Endometrial microvascular endothelial cells (primary cell): Measurements from ENCODE around the gene ATMIN. TPM values are rescaled to one million over a fixed set of nuclear protein-coding genes. Genes with fewer than 3 reads are reported as not detected.

Experiments
- in situ Hi-C: cut with HindIII; loops from 2 replicates; pipeline ENCODE4 v1.10.0; 2017; ENCODE audit warnings: low sequenced_read_pairs, low pct_unique_long_range_greater_than_20kb; ENCODE audit errors: inconsistent ontology term
- total RNA-seq: library from RNA; depleted of rRNA; stranded (reverse); fragments of >200 nt; gene quantifications from one replicate; pipeline ENCODE4 v1.2.3, GENCODE V29; 2015; ENCODE audit errors: inconsistent ontology term

Gene ATMIN
- total RNA-seq, 1 donor from 2014 or later = 26.9 TPM

- in situ Hi-C loops = no loop called here
These were observed 61.1 kb downstream of the ATMIN start for GRCh38 chr16:81096715-81097208.

Other genes with a start within 250 kb of the ATMIN start
- gene CDYL2, start 231.2 kb upstream of the ATMIN start, total RNA-seq = 17.6 TPM
- 84.9 TPM for gene CMC2, start 29.0 kb upstream of the ATMIN start, total RNA-seq
- gene CENPN, start 28.6 kb upstream of the ATMIN start, total RNA-seq = 39.5 TPM
- 0.37 TPM for gene C16orf46, start 41.4 kb downstream of the ATMIN start, total RNA-seq
- 27.0 TPM for gene GCSH, start 60.6 kb downstream of the ATMIN start, total RNA-seq
- gene BCO1, start 202.8 kb downstream of the ATMIN start, total RNA-seq = not detected